K562 (cell line): ENCODE measurements around the gene RNU6-1. TPM values are rescaled to one million over a fixed set of nuclear protein-coding genes. Genes with fewer than 3 reads are reported as not detected.

Experiments
- ESRRA ChIP-seq: fragments of 450-650 bp; IDR thresholded peaks from 2 replicates; pipeline ENCODE4 v1.6.1; 2014; ENCODE audit warnings: low read depth, mild to moderate bottlenecking, moderate library complexity, borderline replicate concordance
- HMGN3 ChIP-seq: IDR thresholded peaks from 2 replicates; pipeline ENCODE4 v1.6.1; 2011; ENCODE audit warnings: borderline replicate concordance, low read depth, mild to moderate bottlenecking, mixed read lengths, low read length; ENCODE audit not compliant: insufficient read length; ENCODE audit errors: extremely low read depth
- MEF2A ChIP-seq: IDR thresholded peaks from 2 replicates; pipeline ENCODE4 v1.6.1; 2011; ENCODE audit warnings: low read depth, mild to moderate bottlenecking, low read length, moderate library complexity; ENCODE audit not compliant: control insufficient read depth
- POLR2B ChIP-seq: fragments of 450-650 bp; IDR thresholded peaks from 2 replicates; pipeline ENCODE4 v1.6.1; 2018; ENCODE audit warnings: low read depth; ENCODE audit not compliant: partially characterized antibody
- RFX1 ChIP-seq: fragments of 450-650 bp; IDR thresholded peaks from 2 replicates; pipeline ENCODE4 v1.6.1; 2016; ENCODE audit warnings: mild to moderate bottlenecking, moderate library complexity
- SMARCE1 ChIP-seq: fragments of 450-650 bp; IDR thresholded peaks from 2 replicates; pipeline ENCODE4 v1.7.1; 2016; ENCODE audit warnings: mild to moderate bottlenecking
- TAF15 ChIP-seq: fragments of 200-400 bp; formaldehyde crosslinking; IDR thresholded peaks from 2 replicates; pipeline ENCODE4 v1.6.1; 2017; ENCODE audit warnings: mild to moderate bottlenecking, low read depth, low read length, moderate library complexity
- TFE3 ChIP-seq: fragments of 450-650 bp; formaldehyde crosslinking; IDR thresholded peaks from 2 replicates; pipeline ENCODE4 v1.4.0; 2020; ENCODE audit warnings: mild to moderate bottlenecking, mixed read lengths
- ZNF384 ChIP-seq: IDR thresholded peaks from 2 replicates; pipeline ENCODE4 v1.6.1; 2012; ENCODE audit warnings: low read depth, low read length, improper control_type of control experiment
- polyA plus RNA-seq, 8 experiments: library from polyadenylated mRNA; depleted of rRNA in 4 of 8; stranded (reverse) in 5 of 8; unstranded in 3 of 8; fragments of >200 nt; fragmentation: Nextera tagmentation in 2 of 8; fragmentation: Illumina TruSeq in 1 of 8; extraction: Ambion mirVana in 2 of 8; extraction: Trizol in 1 of 8; gene quantifications; 2 replicates each; pipeline versions ENCODE4 v1.2.1 to v1.2.3, GENCODE V29; 2011 to 2014; ENCODE audit warnings: inconsistent platforms in 1 of 8, missing spikeins in 1 of 8
- total RNA-seq, 7 experiments: library from RNA; depleted of rRNA in 6 of 7; stranded (reverse); fragments of >200 nt in 6 of 7; fragmentation: Illumina TruSeq in 2 of 7; extraction: Trizol in 2 of 7; gene quantifications; 2 replicates each; pipeline versions ENCODE4 v1.2.1 to v1.2.3, GENCODE V29; 2011 to 2021; ENCODE audit warnings: low replicate concordance in 1 of 7
- TF ChIP-seq, protein P1 (sequence below), 2 experiments: IDR thresholded peaks; 2 replicates each; pipeline ENCODE4 v1.6.1; 2012; ENCODE audit warnings: improper control_type of control experiment in 2 of 2, low read depth in 2 of 2, low read length in 2 of 2, borderline replicate concordance in 1 of 2

The RNU6-1 gene
- total and polyA plus RNA-seq, 9 of the 15 experiments (the other 6 are each of a cell fraction or from before 2014, with no cell fraction given), result not detected

DNA sequence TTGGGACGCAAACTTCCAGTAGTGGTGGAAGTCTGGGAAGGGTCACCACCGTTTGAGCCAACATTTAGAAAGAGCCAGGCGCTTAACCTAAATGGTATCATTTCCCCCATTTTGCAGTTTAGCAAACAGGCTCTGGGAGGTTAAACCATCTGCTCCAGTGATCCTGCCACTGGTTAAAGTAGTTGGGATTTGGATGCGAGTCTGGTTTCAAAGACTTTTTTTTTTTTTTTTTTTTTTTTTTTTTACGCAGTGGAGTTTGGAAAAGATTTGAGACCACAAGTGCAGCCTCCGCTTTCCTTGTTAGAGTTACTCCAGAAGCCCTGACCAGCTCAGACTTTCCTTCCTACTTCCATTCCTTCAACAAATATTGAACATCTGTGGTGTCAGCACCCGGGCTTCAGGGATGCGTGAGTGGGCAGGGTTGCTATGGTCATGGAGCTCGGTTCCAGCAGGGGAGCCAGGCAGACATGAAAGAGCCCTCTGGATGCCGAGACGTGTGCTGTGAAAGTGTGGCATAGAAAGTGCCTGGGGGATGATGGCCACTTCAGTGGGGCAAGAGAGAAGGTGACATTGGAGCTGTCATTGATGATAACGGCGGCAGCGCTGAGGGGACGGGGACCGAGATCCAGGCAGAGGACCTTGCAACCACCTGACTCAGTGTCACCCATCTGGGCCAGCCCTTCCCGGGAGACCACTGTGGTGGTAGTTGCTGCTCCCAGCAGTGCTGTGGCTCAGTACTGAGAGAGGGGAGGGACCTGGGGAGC, 1.1 kb upstream of the RNU6-1 start (continued):
- no peak for TF ChIP-seq TFE3
- no peak for TF ChIP-seq HMGN3
- 0 out of 2 replicates have a peak, but pooled peaks have one; percentile 14 for TF ChIP-seq ESRRA
- TF ChIP-seq SMARCE1, result 0 out of 2 replicates have a peak, but pooled peaks have one; percentile 2
- TF ChIP-seq POLR2B, result no peak
- peak; percentile 34; the same call in 1 of the 2 replicates for TF ChIP-seq RFX1
- peak; percentile 33 for TF ChIP-seq ZNF384
- TF ChIP-seq, protein P1, sequence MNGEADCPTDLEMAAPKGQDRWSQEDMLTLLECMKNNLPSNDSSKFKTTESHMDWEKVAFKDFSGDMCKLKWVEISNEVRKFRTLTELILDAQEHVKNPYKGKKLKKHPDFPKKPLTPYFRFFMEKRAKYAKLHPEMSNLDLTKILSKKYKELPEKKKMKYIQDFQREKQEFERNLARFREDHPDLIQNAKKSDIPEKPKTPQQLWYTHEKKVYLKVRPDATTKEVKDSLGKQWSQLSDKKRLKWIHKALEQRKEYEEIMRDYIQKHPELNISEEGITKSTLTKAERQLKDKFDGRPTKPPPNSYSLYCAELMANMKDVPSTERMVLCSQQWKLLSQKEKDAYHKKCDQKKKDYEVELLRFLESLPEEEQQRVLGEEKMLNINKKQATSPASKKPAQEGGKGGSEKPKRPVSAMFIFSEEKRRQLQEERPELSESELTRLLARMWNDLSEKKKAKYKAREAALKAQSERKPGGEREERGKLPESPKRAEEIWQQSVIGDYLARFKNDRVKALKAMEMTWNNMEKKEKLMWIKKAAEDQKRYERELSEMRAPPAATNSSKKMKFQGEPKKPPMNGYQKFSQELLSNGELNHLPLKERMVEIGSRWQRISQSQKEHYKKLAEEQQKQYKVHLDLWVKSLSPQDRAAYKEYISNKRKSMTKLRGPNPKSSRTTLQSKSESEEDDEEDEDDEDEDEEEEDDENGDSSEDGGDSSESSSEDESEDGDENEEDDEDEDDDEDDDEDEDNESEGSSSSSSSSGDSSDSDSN (IDR thresholded peaks at IDR 0.05; ENCODE audit: borderline replicate concordance in 1 of 2, low read depth in 2 of 2, low read length in 2 of 2), result 0 out of 4 replicates have a peak, but pooled peaks of 1 of the 2 experiments have one; percentile 16
- no peak for TF ChIP-seq MEF2A
- TF ChIP-seq TAF15, result no peak
